ENCODE measurements around the gene RNF180.

RNF180 gene

GRCh38 chr5:64165500-64166200 is at the start of gene RNF180:
RNF180 (plus strand) TSS chr5:64165843; CDS start chr5:64200808, 34,965 bp downstream.
- DNase-seq: peak; percentile 35

- no peak for DNase-seq
These were observed 40.1 kb upstream of the RNF180 start for GRCh38 chr5:64125521-64125920.

GRCh38 chr5:64126202-64126741 is 39.4 kb upstream of the RNF180 start:
- no peak for DNase-seq

- no peak for DNase-seq
These were observed 25.6 kb upstream of the RNF180 start for GRCh38 chr5:64140018-64140417.

- DNase-seq: no peak
These were observed 21.0 kb upstream of the RNF180 start for GRCh38 chr5:64144425-64145215.

GRCh38 chr5:64145216-64145895 is 20.3 kb upstream of the RNF180 start:
- no peak for DNase-seq

GRCh38 chr5:64147379-64147778 is 18.3 kb upstream of the RNF180 start:
- no peak for DNase-seq

- peak; percentile 52 for DNase-seq
These were observed 17.7 kb upstream of the RNF180 start for GRCh38 chr5:64147849-64148441.

- peak; percentile 61 for DNase-seq
These were observed 16.4 kb upstream of the RNF180 start for GRCh38 chr5:64149268-64149667.

GRCh38 chr5:64149857-64150521 is 15.7 kb upstream of the RNF180 start:
- DNase-seq: no peak

- DNase-seq: no peak
These were observed 9.4 kb upstream of the RNF180 start for GRCh38 chr5:64156261-64156660.

GRCh38 chr5:64158827-64159226 is 6.8 kb upstream of the RNF180 start:
- no peak for DNase-seq

GRCh38 chr5:64160201-64160600 is 5.4 kb upstream of the RNF180 start:
- no peak for DNase-seq

GRCh38 chr5:64161420-64161819 is 4.2 kb upstream of the RNF180 start:
- no peak for DNase-seq

GRCh38 chr5:64163135-64163534 is 2.5 kb upstream of the RNF180 start:
- no peak for DNase-seq

GRCh38 chr5:64163746-64164145 is 1.9 kb upstream of the RNF180 start:
- DNase-seq: no peak

GRCh38 chr5:64164166-64164565 is 1.5 kb upstream of the RNF180 start:
- DNase-seq: no peak

GRCh38 chr5:64165160-64165499 is 513 bp upstream of the RNF180 start:
- no peak for DNase-seq

GRCh38 chr5:64166201-64166959 is 737 bp downstream of the RNF180 start:
- peak; percentile 8 for DNase-seq

GRCh38 chr5:64176301-64176700 is 10.7 kb downstream of the RNF180 start:
- no peak for DNase-seq

- DNase-seq: peak; percentile 9
These were observed 15.2 kb downstream of the RNF180 start for GRCh38 chr5:64180661-64181343.

All from NCI-H82 (cell line).